ENCODE results near the gene CACNA1C.

DNA sequence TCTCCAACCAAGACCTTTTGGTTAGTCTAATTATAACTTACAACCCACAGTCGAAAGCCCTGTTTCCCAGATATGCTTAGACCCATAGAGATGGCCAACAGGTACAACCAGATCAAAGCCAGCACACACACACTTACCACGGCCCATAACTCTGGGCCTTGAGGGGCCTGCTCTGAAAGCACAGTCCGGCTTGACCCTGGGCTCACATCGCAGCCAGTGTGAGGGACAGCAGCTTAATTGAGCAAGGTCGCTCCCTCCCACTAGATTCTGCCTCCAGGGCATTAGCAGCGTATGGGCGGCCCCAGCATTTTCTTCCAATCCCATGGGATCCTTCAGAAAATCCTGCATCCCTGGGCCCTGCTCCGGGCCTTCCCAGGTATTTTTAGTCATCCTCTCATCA lies 584.6 kb downstream of the CACNA1C start:
- TF ChIP-seq GATA2 (IDR thresholded peaks at IDR 0.05; ENCODE audit: low read depth, low read length) (no peak), GATA3 (IDR thresholded peaks at IDR 0.05; ENCODE audit: low read depth, low read length) (no peak)
